IMR-90 (cell line): ENCODE measurements around the gene KCTD10. TPM values are rescaled to one million over a fixed set of nuclear protein-coding genes. Genes with fewer than 3 reads are reported as not detected.

ENCODE experiments used
- ATAC-seq: fragments of 200-7000 bp; cut with Tn5 transposase; 2 replicates; pipeline ENCODE4 v1.9.1; 2020; ENCODE audit warnings: low read depth, mild to moderate bottlenecking, moderate library complexity
- BruUV-seq: library from RNA; stranded (reverse); fragments of 400-500 nt; replicated peaks from 2 replicates; lab custom pipeline; 2021; lab: Mats Ljungman, UMichigan
- CTCF ChIA-PET: fragments of 300-600 bp; formaldehyde crosslinking; extraction: SDS; loops from one replicate; lab custom pipeline; 2021; ENCODE audit warnings: antibody characterized with exemption; lab: Yijun Ruan, JAX
- POLR2A ChIA-PET: fragments of 300-600 bp; sonication (Branson Sonifier 250); formaldehyde crosslinking; loops from one replicate; lab custom pipeline; 2022; ENCODE audit warnings: antibody characterized with exemption; ENCODE audit not compliant: unreplicated experiment; lab: Charles Lee
- DNase-seq: peaks from one replicate; pipeline ENCODE4 v3.0.0; 2013
- H2AFZ ChIP-seq: replicated peaks from 2 replicates; pipeline ENCODE3; 2013; ENCODE audit warnings: low read length, mild to moderate bottlenecking; ENCODE audit not compliant: poor library complexity
- H2AK5ac ChIP-seq: 2 replicates; pipeline ENCODE4 v1.6.1; 2013; ENCODE audit warnings: low read depth, low read length, inconsistent platforms
- H2AK9ac ChIP-seq: replicated peaks from 2 replicates; pipeline ENCODE3; 2013; ENCODE audit warnings: mild to moderate bottlenecking, low read depth, low read length, moderate library complexity; ENCODE audit not compliant: poor library complexity
- H2BK120ac ChIP-seq: 2 replicates; pipeline ENCODE4 v1.6.1; 2013; ENCODE audit warnings: low read depth, low read length, inconsistent platforms
- H2BK15ac ChIP-seq: 3 replicates; pipeline ENCODE4 v1.6.1; 2013; ENCODE audit warnings: low read depth, low read length, inconsistent platforms
- H2BK20ac ChIP-seq: 2 replicates; pipeline ENCODE4 v1.6.1; 2013; ENCODE audit warnings: low read depth, mild to moderate bottlenecking, inconsistent platforms, low read length, moderate library complexity
- H2BK5ac ChIP-seq: 2 replicates; pipeline ENCODE4 v1.6.1; 2013; ENCODE audit warnings: mild to moderate bottlenecking, low read depth, low read length, inconsistent platforms; ENCODE audit not compliant: poor library complexity, severe bottlenecking
- H3K14ac ChIP-seq: replicated peaks from 2 replicates; pipeline ENCODE4 v1.6.1; 2013; ENCODE audit warnings: low read depth, low read length, inconsistent platforms
- H3K18ac ChIP-seq: 2 replicates; pipeline ENCODE4 v1.6.1; 2013; ENCODE audit warnings: low read depth, low read length, control low read depth
- H3K23ac ChIP-seq: 2 replicates; pipeline ENCODE4 v1.6.1; 2013; ENCODE audit warnings: low read depth, low read length, inconsistent platforms
- H3K27ac ChIP-seq: 2 replicates; pipeline ENCODE4 v1.5.1; 2013; ENCODE audit warnings: mild to moderate bottlenecking, control low read depth, low read length; ENCODE audit not compliant: insufficient read depth
- H3K27me3 ChIP-seq: 2 replicates; pipeline ENCODE4 v1.6.1; 2013; ENCODE audit warnings: low read length; ENCODE audit not compliant: control insufficient read depth, insufficient read depth
- H3K36me3 ChIP-seq: 2 replicates; pipeline ENCODE4 v1.6.1; 2013; ENCODE audit warnings: low read length, mixed read lengths; ENCODE audit not compliant: control insufficient read depth, insufficient read depth
- H3K4ac ChIP-seq: 2 replicates; pipeline ENCODE4 v1.6.1; 2013; ENCODE audit warnings: low read depth, low read length, inconsistent platforms
- H3K4me1 ChIP-seq: 2 replicates; pipeline ENCODE4 v1.6.1; 2013; ENCODE audit warnings: low read length, mixed read lengths; ENCODE audit not compliant: control insufficient read depth, insufficient read depth
- H3K4me2 ChIP-seq: 2 replicates; pipeline ENCODE4 v1.6.1; 2013; ENCODE audit warnings: low read depth, mild to moderate bottlenecking, control low read depth, low read length, moderate library complexity
- H3K4me3 ChIP-seq: 2 replicates; pipeline ENCODE4 v1.5.1; 2013; ENCODE audit warnings: low read depth, mild to moderate bottlenecking, control low read depth, low read length, moderate library complexity; ENCODE audit not compliant: insufficient read depth
- H3K56ac ChIP-seq: 2 replicates; pipeline ENCODE4 v1.6.1; 2013; ENCODE audit warnings: low read length, inconsistent platforms; ENCODE audit not compliant: insufficient read depth; ENCODE audit errors: extremely low read depth
- H3K79me1 ChIP-seq, 2 experiments: 2 replicates each; pipeline ENCODE4 v1.6.1; 2013; ENCODE audit warnings: low read length in 2 of 2, inconsistent platforms in 1 of 2, low read depth in 1 of 2
- H3K9ac ChIP-seq: 2 replicates; pipeline ENCODE4 v1.6.1; 2013; ENCODE audit warnings: low read depth, low read length, control low read depth
- H3K9me1 ChIP-seq: 2 replicates; pipeline ENCODE4 v1.6.1; 2013; ENCODE audit warnings: low read length, inconsistent platforms; ENCODE audit not compliant: insufficient read depth
- H3K9me3 ChIP-seq: 2 replicates; pipeline ENCODE4 v1.6.1; 2013; ENCODE audit warnings: low read length; ENCODE audit not compliant: control insufficient read depth, insufficient read depth
- H4K20me1 ChIP-seq: 2 replicates; pipeline ENCODE4 v1.6.1; 2013; ENCODE audit warnings: low read length, inconsistent platforms; ENCODE audit not compliant: insufficient read depth
- H4K5ac ChIP-seq: 2 replicates; pipeline ENCODE4 v1.6.1; 2013; ENCODE audit warnings: mild to moderate bottlenecking, low read depth, low read length, control low read depth
- H4K8ac ChIP-seq, 2 experiments: 2 replicates each; pipeline ENCODE4 v1.6.1; 2013; ENCODE audit warnings: low read depth in 2 of 2, low read length in 2 of 2, control low read depth in 1 of 2, inconsistent platforms in 1 of 2
- H4K91ac ChIP-seq: 2 replicates; pipeline ENCODE4 v1.6.1; 2013; ENCODE audit warnings: low read depth, low read length, inconsistent platforms; ENCODE audit not compliant: insufficient read depth
- CEBPB ChIP-seq: IDR thresholded peaks from 2 replicates; pipeline ENCODE4 v1.6.1; 2012; ENCODE audit warnings: low read depth, low read length, improper control_type of control experiment
- CHD1 ChIP-seq: IDR thresholded peaks from 2 replicates; pipeline ENCODE4 v1.6.1; 2012; ENCODE audit warnings: low read depth, low read length, improper control_type of control experiment
- FOS ChIP-seq: fragments of 150-350 bp; IDR thresholded peaks from 2 replicates; pipeline ENCODE4 v1.6.1; 2016; ENCODE audit warnings: low read depth, low read length
- MAZ ChIP-seq: IDR thresholded peaks from 2 replicates; pipeline ENCODE4 v1.6.1; 2012; ENCODE audit warnings: low read depth, mild to moderate bottlenecking, low read length, improper control_type of control experiment, moderate library complexity, borderline replicate concordance
- NFE2L2 ChIP-seq: fragments of 150-350 bp; IDR thresholded peaks from 2 replicates; pipeline ENCODE4 v1.6.1; 2016; ENCODE audit warnings: low read depth, mild to moderate bottlenecking, low read length
- POLR2A ChIP-seq: IDR thresholded peaks from 2 replicates; pipeline ENCODE4 v1.6.1; 2012; ENCODE audit warnings: mild to moderate bottlenecking, low read depth, low read length
- RFX5 ChIP-seq: IDR thresholded peaks from 2 replicates; pipeline ENCODE4 v1.8.0; 2012; ENCODE audit warnings: low read depth, mild to moderate bottlenecking, low read length, moderate library complexity
- WGBS, 2 experiments: methylation state at CpG; one replicate each; pipeline versions ENCODE4 v1.1.5 to v1.1.7; 2013; ENCODE audit warnings: missing lambda C conversion rate in 2 of 2; ENCODE audit not compliant: insufficient read length in 1 of 2; ENCODE audit errors: extremely low coverage in 2 of 2; 5-methylcytosine and 5-hydroxymethylcytosine counted together
- dilution Hi-C: fragments of 300-500 bp; cut with HindIII; formaldehyde crosslinking; loops from one replicate; pipeline ENCODE4 v1.14.3; 2018; ENCODE audit warnings: low sequenced_read_pairs; ENCODE audit not compliant: unreplicated experiment
- in situ Hi-C: fragments of 300-500 bp; cut with MboI; formaldehyde crosslinking; loops from 3 replicates; pipeline ENCODE4 v1.14.3; 2019; ENCODE audit warnings: low sequenced_read_pairs, inconsistent platforms, mixed read lengths
- intact Hi-C: fragments of 100-400 bp; cut with micrococcal nuclease; formaldehyde crosslinking; loops from 2 replicates; pipeline ENCODE4 v1.10.0; 2022
- polyA plus RNA-seq, 3 experiments: library from polyadenylated mRNA; depleted of rRNA; stranded (reverse); fragments of >200 nt; gene quantifications; 2 replicates each; pipeline ENCODE4 v1.2.3, GENCODE V29; 2012; ENCODE audit warnings: low replicate concordance in 1 of 3
- total RNA-seq: library from RNA; depleted of rRNA; stranded (reverse); fragments of >200 nt; gene quantifications from 2 replicates; pipeline ENCODE4 v1.2.3, GENCODE V29; 2012
- TF ChIP-seq, protein P1 (sequence below): conservative IDR thresholded peaks from 2 replicates; pipeline ENCODE4 v1.5.1; 2012; ENCODE audit warnings: mild to moderate bottlenecking, low read depth, low read length, improper control_type of control experiment
- TF ChIP-seq, protein P2 (sequence below): fragments of 150-350 bp; IDR thresholded peaks from 2 replicates; pipeline ENCODE4 v1.6.1; 2017; ENCODE audit warnings: mild to moderate bottlenecking, antibody characterized with exemption, low read length, low read depth

Gene KCTD10
- total and polyA plus RNA-seq, 2 of the 4 experiments (the other 2 are of a cell fraction) = 72.1 to 88.4 TPM

DNA sequence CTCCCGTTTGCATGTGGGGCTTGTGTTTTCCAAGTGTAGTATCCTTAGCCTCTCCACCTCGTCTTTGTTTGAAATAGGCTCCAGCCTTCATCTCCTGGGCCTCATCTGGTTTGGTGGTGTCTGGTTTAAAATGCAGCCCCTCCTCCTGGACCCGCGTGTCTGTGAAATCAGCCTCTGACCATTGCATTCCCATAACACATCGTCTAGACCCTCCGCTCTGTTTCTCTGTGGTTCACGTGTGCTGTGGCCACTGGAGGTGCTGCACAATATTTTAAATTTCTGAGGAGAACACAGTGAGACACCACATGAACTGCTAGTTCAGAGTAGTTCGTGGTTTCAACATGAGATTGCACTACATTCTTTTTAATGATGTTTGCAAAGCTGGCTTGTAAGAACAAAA is 36.0 kb upstream of the KCTD10 start:
- Histone ChIP-seq H2AFZ (no peak overlapping the region), H3K4me2 (no peak overlapping the region), H4K91ac (no peak overlapping the region), H2BK5ac (no peak overlapping the region), H4K5ac (no peak overlapping the region), H2BK20ac (no peak overlapping the region), H3K14ac (no peak overlapping the region), H3K9ac (no peak overlapping the region), H3K27me3 (no peaks in the 10 kb centered on the region), H3K4me1 (no peaks in the 10 kb centered on the region), H4K20me1 (0 out of 2 replicates have a peak, but pooled peaks cover 3% of the 10 kb centered on the region), H3K27ac (no peak overlapping the region), H4K8ac (no peak overlapping the region), H3K36me3 (peaks cover 57% of the 10 kb centered on the region), H3K18ac (no peak overlapping the region), H3K9me1 (0 out of 2 replicates have a peak, but pooled peaks cover 3% of the 10 kb centered on the region), H2AK5ac (no peak overlapping the region), H2BK15ac (no peak overlapping the region), H2BK120ac (no peak overlapping the region), H3K79me1 (no peaks in the 10 kb centered on the region), H3K56ac (no peak overlapping the region), H3K4me3 (no peak overlapping the region), H3K23ac (no peak overlapping the region), H3K9me3 (no peaks in the 10 kb centered on the region), H3K4ac (no peak overlapping the region), H2AK9ac (no peak overlapping the region)
- POLR2A ChIA-PET = no interaction called here
- in situ Hi-C loops = no loop called here
- DNase-seq = no peak
- BruUV-seq = no TSS peak
- intact Hi-C loops = no loop called here
- dilution Hi-C loops = no loop called here
- TF ChIP-seq FOS = no peak
- no peak for TF ChIP-seq POLR2A
- TF ChIP-seq, protein P1, sequence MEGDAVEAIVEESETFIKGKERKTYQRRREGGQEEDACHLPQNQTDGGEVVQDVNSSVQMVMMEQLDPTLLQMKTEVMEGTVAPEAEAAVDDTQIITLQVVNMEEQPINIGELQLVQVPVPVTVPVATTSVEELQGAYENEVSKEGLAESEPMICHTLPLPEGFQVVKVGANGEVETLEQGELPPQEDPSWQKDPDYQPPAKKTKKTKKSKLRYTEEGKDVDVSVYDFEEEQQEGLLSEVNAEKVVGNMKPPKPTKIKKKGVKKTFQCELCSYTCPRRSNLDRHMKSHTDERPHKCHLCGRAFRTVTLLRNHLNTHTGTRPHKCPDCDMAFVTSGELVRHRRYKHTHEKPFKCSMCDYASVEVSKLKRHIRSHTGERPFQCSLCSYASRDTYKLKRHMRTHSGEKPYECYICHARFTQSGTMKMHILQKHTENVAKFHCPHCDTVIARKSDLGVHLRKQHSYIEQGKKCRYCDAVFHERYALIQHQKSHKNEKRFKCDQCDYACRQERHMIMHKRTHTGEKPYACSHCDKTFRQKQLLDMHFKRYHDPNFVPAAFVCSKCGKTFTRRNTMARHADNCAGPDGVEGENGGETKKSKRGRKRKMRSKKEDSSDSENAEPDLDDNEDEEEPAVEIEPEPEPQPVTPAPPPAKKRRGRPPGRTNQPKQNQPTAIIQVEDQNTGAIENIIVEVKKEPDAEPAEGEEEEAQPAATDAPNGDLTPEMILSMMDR = no peak
- TF ChIP-seq CHD1 = no peak
- TF ChIP-seq RFX5 = no peak
- no peak for TF ChIP-seq MAZ
- TF ChIP-seq CEBPB = no peak
- TF ChIP-seq, protein P2, sequence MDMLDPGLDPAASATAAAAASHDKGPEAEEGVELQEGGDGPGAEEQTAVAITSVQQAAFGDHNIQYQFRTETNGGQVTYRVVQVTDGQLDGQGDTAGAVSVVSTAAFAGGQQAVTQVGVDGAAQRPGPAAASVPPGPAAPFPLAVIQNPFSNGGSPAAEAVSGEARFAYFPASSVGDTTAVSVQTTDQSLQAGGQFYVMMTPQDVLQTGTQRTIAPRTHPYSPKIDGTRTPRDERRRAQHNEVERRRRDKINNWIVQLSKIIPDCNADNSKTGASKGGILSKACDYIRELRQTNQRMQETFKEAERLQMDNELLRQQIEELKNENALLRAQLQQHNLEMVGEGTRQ = no peak
- TF ChIP-seq NFE2L2 = no peak
- 0 out of 2 replicates have a peak, but pooled peaks have one; percentile 14 for ATAC-seq
- CTCF ChIA-PET = interaction anchor here (0.6 kb wide), 1 partner anchor 80 kb away, joined by 3 read pairs; no protein-coding TSS in a partner anchor
- WGBS, 2 experiments = no CpG with 5 or more reads among the region's 8 CpGs
